ENCODE data around the gene VAC14.

VAC14 gene

GRCh38 chr16:70764632-70765031 is 36.3 kb downstream of the VAC14 start:
- DNase-seq (ENCODE audit: low spot score) = no peak

DNA sequence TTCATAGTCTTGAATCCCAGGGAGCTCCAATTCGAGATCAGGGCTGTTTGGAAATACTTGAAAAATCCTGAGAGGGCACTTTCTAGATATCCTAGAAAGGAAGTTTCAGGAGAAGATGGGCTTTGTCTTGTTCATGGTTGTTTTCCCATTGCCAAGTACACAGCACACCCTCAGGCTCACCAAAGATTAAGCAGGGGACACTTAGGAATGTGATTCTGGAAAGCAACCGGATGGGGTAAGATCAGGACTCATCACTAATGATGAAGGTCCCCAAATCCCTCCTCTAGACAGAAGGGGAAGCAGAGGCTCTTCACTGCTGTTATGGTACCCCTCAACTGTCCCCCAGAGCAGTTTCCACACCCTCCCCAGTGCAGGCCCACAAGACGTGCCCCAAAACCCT is 40.7 kb downstream of the VAC14 start:
- DNase-seq (ENCODE audit: low spot score) = no peak

DNA sequence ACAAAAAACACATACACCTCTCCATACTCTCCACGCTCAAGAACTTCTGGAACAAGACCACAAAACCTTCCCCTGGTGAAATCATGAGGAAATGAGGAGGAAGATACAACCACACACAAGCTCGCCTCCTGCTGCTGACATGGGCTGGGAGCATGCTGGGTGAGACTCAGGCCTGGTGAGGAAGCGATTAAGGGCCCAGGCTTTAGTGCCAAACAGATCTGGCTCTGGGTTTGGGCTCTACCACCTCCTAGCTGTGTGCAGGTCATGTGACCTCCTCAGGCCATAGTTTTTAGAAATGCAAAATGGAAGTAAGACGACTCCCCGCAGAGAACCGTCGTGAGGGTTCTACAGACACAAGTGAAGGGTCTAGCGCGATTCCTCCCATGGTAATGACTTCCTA is 41.3 kb downstream of the VAC14 start:
- no peak for DNase-seq (ENCODE audit: low spot score)

DNA sequence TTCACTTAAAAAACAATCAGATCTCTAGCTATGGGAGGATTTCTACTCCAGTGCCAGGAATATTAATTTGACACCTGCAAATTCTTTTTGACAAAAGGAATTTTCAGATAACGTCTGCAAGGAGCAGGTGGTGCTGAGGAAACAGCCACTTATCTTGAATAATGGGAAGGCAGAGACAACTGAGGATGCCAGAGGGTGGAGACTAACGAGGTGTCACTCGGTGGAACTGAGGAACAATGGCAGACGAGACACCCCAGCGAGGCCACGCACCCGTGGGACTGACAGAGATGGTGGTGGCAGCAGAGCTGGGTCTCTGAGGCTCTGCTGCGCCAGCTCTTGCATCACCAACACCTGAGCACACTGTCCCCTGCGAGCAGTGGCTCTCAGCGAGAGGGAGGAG is 42.2 kb downstream of the VAC14 start:
- no peak for DNase-seq (ENCODE audit: low spot score)

GRCh38 chr16:70757183-70757582 is 43.8 kb downstream of the VAC14 start:
- DNase-seq (ENCODE audit: low spot score) = no peak

DNA sequence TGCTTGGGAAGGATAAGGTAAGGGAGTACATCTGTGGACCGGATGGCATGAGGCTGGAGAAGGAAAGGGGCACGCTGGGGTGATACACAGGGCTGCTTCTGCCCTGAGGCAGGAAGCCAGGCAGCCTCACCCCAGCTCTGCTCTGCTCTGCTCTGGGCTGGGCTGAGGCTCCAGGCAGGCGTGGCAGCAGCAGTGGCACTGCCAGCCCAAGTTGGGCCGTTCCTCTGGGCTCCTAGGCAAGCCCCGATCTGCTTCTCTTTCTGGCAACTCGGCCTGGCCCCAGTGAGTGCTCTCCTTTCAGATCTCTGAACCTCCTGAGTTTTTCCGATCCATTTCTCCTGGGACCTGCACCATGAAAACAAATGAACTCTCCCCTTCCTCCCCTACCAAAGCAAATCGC is 44.9 kb downstream of the VAC14 start:
- no peak for DNase-seq (ENCODE audit: low spot score)

DNA sequence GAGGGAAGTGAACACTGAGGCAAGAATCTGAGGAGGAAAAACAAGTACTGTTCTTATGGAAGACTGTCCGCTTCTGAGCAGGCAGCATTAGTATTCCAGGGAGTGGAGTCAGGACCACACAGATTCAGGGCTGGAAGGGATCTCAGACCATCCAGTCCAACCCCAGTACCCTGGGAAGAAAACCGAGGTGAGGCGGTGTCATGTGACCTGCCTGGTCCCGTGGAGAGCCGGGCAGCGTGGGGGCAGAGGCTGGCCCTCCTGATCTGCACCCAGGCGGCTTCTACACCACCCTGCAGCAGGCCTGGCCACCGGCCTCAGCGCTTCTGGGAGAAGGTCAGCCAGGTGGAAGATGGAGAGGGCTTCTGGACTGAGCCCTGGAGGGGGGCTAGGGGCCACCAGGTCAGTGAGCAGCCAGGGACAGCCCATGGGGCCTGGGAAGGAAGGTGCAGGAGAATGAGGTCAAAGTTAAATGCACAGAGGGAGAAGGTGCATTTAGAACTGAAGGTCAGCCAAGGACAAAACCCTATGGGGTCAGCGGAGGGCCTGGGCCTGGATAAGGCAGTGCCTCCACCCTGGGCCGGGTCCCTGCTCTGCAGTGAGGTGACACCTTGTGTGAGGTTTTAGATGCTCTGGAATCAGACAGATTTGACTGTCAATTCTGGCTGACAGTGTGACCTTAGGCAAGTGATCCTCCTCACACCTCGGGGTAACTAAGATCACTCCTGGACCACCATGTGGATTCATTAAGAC is 45.9 kb downstream of the VAC14 start:
- DNase-seq (ENCODE audit: low spot score) = no peak

GRCh38 chr16:70754371-70754770 is 46.6 kb downstream of the VAC14 start:
- no peak for DNase-seq (ENCODE audit: low spot score)

- DNase-seq (ENCODE audit: low spot score) = no peak
Measured at GRCh38 chr16:70753694-70754325, 47.1 kb downstream of the VAC14 start.

GRCh38 chr16:70753228-70753627 is 47.7 kb downstream of the VAC14 start:
- no peak for DNase-seq (ENCODE audit: low spot score)

DNA sequence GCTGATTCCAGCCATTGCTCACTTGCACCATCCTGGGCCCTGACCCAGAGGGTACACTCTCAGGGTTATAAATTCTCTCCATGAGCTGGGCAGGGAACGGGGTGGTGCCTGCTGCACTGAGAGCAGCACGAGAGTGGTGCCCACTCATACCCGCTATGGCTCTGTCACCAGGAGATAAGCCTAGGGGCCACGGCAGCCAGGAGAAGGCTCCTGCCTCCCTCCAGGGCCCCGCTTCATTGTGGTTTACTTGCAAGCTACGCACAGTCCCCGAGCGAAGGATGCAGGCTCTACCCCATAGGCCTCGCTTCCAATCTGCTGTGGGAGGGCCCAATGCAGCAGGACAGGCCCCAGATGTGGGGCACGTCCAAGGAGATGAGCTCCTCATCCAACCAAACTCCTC is 48.5 kb downstream of the VAC14 start:
- DNase-seq (ENCODE audit: low spot score) = no peak

GRCh38 chr16:70751593-70751992 is 49.4 kb downstream of the VAC14 start:
- no peak for DNase-seq (ENCODE audit: low spot score)

- DNase-seq (ENCODE audit: low spot score) = no peak
Measured at GRCh38 chr16:70750893-70751467, 50.0 kb downstream of the VAC14 start.

- no peak for DNase-seq (ENCODE audit: low spot score)
Measured at GRCh38 chr16:70749681-70750601, 51.0 kb downstream of the VAC14 start.

GRCh38 chr16:70749006-70749678 is 51.8 kb downstream of the VAC14 start:
- no peak for DNase-seq (ENCODE audit: low spot score)

DNA sequence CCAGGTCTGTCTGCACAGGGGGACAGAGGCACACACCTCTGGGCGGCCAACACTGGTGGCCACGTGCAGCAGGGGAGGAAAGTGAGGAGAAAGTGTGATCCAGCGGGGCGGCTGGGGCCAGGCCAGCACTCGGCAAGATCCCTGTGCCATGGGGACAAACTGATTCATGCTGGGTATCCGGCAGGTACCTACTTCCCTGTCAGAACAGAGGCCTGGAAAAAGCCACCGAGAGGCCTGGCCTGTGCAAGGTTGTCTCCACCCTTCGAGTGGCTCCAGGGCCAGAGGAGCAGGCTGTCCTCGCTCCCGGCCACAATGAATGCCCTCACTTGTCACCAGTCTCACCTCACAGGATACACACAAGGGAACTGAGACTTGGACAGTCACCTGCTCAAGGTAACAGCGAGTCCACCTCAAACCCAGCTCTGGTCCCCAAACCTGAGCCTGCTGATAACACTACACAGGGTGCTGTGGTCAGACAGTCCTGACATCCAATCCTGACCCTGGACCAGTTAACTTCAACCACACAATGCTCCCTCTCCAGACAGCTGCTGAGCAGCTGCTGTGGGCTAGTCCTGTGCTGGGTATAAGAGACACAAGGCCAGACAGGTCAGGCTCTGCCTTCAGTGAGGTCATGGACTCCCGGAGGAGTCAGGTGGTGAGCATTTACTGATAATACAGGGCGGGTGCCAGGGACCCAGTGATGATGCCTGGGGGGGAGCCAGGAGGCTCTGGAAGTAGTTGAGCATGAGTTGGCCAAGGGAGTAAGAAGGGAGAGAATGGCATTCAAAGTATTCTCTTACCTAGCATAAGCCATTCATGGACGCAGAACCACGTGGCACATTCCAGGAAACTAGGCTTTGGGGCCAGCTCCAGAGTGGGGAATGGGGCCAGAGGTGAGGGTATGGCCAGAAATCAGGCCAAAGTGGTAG is 53.0 kb downstream of the VAC14 start:
- DNase-seq (ENCODE audit: low spot score) = no peak

DNA sequence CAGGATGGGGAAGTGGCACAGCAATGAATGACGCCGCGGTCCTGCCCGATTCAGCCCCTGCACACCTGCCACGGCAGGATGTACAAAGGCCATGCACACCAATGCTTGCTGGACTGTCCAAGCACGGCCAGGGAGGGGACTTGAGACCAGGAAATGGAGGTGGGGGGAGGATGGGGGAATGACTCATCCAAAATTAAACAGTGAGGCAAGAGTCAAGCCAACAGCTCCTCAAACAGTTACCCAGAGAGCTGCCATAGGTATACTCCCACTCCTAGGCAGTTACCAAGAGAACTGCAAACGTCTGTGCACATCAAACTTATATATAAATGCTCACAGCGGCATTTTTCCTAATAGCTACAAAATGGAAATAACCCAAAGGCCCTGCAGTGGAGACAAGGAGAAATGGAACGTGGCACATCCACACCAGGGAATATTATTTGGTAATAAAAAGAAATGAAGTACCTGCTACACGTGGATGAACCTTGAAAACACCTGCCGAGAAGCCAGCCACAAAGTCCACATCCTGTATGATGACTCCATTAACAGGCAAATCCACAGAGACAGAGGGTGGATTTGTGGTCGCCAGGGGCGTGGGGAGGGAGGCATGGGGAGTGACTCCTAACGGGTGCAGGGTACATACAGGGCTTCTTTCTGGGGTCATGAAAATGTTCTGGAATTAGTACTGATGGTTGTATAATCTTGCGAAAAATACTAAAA is 54.1 kb downstream of the VAC14 start:
- no peak for DNase-seq (ENCODE audit: low spot score)

DNA sequence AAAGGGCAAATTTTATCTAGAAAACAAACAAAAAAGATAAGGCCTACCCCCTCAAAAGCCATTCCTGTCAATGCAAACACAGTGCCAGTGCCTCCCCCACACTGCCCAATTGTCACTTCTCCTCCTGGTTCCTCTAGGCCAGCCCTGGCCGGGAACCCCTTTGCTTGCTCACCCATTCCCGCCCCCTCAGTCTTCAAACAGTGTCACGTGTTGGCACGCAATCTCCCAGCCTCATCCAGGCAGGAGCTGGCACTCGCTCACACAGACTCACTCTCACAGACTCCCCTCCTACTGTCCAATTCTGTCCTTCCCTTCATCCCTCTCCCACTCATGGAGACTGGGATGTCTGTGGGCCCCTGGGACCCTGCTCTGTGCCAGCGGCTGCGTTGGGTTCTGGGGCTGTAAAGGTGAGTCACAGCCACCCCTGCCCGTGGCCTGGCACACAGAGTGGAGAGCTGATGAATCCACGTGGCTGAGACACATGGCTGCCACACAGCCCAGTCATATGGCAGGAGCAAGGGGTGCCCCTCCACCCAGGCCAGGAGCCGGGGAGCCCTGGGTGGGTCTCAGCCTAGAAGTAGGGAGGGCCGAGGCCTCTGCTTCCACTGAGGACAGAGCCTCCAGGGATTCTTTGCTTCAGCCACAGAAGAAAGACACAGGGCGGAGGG is 54.8 kb downstream of the VAC14 start:
- DNase-seq (ENCODE audit: low spot score) = no peak

DNA sequence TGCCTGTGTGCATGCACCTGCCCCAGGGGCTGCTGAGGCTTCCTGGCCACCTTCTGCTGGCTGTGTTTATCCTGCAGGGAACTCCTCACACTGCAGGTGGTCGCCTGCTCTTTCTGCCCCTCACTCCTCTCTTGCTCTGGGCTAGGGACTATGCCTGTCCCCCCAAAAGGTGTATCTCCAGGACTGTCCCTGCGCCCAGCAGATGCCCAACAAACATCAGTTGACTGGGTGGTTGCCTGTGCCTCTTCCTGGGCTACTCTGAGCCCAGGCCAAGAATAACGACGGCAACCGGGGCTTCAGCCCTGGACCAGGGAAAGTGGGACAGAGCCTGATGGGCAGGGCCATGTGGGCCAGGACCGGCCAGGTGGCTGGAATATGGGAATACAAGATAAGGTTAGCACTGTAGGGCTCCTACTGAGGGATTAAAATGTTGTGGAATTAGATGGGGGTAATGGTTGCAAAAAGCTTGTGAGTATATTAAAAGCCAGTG is 55.4 kb downstream of the VAC14 start:
- DNase-seq (ENCODE audit: low spot score) = no peak

All from left forelimb (tissue), 1 donor.